GM21367 (cell line): ENCODE measurements around the gene LMLN.
"Not testable (repeated sequence)": the region's sequence is repeated elsewhere in the genome, so short reads cannot be mapped to it uniquely, and the experiment has no call there.

ENCODE experiments used
- ATAC-seq: cut with Tn5 transposase; IDR thresholded peaks from one replicate; pipeline ENCODE4 v1.9.1; 2021; ENCODE audit not compliant: unreplicated experiment

LMLN gene

DNA sequence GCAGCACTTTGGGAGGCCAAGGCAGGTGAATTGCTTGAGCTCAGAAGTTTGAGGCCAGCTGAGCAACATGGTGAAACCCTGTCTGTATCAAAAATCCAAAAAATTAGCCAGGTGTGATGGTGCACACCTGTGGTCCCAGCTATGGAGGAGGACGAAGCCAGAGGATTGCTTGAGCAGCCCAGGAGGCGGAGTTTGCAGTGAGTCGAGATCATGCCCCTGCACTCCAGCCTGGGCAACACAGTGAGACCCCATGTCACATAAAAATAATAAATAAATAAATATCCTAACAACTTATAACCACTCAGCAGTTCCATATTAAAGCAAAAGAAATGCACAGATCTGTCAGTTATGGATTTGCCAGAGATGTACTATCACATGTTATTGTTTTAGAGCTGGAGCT is 62.6 kb downstream of the LMLN start:
- ATAC-seq = no peak

DNA sequence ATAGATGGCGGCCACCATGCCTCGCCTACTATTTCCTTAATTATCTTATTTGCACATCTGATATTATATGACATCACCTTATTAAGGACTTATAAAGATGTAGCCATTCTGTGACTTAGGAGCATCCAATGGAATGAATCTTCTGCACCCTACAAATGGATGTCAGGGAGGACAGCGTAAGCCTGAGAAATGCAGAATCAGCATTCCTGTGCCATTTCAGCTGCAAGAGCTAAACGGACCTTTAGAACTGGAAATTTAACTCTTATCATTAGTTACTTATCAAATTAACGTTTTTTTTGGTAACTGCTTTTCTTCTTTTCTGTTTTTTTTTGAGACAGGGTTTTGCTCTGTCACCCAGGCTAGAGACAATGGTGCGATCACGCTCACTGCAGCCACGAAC is 65.6 kb downstream of the LMLN start:
- no peak for ATAC-seq

DNA sequence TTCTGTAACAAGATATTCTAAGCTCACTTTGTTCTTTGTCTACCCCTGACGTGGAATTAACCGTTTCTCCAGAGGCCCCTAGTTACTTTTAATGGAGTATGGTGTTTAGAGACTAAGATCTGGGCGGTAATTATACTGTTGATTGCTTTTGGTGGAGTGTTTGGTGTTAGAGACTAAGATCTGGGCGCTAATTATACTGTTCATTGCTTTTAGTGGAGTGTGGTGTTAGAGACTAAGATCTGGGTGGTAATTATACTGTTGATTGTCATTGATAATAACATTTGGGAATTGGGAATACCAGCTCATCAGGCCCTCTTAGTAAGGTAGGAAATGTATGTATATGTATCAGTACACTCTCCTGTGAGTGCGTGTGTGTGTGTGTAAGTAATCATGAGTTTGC is 66.6 kb downstream of the LMLN start:
- no peak for ATAC-seq

DNA sequence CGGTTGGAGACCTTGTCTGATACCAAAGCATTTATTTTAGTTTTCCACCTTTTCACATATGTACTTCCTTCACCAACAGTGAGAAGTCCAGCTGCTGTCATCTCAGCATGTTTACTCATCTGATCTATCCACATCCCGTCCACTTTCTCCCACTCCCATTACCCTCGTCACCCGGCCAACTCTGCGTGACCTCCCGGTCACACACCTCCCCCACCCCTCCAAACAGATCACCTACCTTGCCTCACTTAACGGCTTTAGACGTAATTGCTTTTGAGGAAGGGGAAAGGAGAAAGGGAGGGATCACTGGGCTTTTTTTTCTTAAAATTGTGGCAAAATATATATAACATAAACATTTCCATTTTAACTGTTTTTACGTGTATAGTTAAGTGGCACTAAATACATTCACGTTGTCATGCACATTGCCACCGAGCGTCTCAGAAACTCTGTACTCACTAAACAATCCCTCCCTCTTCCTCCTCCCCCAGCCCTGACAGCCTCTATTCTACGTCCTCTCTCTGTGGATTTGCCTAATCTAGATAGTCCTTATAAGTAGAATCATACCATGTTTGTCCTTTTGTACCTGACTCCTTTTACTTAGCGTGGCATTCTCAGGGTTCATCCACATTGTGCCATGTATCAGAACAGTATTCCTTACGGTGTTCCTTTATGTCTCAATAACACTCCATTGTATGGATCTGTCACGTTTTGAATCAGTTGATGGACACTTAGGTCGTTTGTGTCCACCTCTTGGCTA is 67.2 kb downstream of the LMLN start:
- no peak for ATAC-seq

DNA sequence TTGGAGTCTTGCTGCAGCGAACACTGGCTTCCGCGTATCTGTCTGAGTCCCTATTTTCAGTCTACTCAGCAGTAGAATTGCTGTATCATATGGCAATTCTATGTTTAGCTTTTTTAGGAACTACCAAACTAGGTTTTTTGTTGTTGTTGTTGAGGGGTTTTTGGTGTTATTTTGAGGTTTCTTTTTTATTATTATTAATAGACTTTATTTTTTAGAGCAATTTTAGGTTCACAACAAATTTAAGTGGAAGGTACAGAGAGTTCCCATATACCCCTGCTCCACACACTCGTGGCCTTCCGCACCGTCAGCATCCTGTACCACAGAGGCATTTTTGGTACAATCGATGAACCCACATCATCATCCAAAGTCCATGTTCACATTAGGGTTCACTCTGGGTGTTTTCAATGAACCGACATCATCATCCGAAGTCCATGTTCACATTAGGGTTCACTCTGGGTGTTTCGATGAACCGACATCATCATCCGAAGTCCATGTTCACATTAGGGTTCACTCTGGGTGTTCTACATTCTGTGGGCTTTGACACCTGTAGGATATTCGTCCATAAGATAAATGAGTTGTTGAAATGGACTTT is 67.9 kb downstream of the LMLN start:
- ATAC-seq = no peak

DNA sequence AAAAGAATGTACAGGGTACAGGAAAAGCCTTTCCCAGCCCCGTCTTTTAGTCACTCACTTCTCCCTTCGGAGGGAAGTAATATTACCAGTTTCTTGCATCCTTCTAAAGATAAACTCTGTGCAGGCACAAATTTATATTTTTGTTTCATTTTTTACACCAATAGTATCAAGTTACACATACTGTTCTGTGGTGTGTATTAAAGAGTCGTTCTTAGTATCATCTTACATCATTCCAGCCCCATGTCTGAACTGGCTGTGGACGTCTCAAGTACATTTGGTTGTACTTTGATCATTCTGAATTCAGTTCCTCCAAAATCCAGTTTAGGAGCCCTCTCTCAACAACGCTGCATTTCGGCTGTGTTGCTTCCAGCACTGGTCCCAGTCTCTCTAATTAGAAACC is 68.7 kb downstream of the LMLN start:
- no peak for ATAC-seq

DNA sequence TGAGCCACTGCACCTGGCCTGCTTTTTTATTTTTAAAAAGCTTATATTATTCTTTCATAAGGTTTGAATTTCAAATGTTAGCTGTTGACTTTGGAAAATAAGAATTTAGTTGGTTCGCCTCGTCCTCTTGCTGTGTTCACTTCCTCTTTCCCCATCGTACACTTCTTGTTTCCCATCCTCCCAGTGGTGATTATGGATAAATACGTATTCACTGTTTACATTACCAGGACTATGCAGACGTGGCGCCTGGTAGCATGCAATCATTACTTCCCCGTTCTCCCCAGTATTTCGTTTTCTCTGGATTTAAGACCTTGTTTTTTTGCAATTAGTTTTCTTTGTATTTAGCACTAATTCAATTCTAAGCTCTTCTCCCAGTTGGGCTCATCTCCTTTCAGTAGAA is 70.1 kb downstream of the LMLN start:
- no peak for ATAC-seq

DNA sequence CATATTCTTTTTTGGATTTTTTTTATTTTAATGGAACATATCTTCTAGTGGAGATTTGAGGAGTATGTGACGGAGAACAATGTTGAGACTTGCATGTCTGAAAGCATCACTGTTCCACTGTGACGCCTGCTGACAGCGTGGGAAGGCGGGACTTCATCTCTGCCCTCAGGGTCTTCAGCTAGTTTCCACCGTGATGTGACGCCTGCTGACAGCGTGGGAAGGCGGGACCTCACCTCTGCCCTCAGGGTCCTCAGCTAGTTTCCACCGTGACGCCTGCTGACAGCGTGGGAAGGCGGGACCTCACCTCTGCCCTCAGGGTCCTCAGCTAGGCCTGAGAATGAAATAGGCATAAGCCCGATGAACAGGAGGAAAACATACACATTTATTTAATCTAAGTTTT is 70.7 kb downstream of the LMLN start:
- ATAC-seq = no peak

DNA sequence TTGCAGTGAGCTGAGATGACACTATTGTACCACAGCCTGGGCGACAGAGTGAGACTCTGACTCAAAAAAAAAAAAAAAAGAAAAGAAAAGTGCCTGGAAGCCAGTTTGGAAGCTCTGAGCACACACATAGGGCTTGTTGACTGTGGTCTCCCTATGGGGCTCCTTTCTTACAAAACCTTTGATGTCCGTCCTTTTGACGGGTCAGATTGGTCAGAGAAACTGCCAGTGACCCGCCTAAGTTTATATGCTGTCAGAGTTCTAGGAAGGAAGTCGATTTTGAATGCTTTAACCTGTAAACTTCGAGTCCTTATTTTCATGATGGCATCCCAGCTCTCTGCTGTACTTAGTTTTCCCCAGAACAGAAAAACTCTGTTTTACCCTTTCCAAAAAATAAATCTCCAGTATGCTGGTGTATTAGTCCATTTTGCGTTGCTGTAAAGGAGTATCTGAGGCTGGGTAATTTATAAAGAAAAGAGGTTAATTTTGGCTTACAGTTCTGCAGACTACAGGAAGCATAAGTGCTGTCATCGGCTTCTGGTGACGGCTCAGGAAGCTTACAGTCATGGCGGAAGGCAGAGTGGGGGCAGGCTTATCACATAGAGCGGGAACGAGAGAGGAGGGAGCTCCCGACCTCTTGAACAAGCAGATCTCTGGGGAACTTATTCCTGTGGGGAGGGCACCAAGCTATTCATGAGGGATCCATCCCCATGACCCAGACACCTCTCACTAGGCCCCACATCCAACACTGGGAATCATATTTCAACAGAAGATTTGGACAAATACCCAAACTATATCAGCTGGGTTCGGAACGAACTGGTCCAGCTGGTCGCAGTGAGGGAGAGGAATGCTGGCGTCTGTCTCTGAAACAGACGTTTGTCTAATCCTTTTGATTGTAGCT is 72.3 kb downstream of the LMLN start:
- ATAC-seq = no peak

DNA sequence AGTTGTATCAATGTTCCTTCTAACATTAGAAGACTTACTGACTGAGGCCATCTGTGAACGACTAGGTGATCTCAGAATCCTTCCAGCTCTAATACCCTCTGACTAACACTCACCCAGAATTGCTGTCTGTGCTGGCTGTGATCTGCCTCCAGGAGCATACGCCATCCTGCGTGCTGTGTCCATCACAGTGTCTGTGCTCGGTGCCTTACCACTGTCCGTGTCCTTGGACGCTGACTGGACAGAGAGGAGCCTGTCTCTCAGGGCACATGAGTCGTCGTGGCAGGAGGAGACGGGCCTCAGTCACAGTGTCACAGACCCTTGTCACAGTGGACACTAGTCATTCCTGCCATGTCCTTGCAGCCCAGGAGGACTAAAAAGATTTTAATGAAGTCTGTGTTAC is 83.1 kb downstream of the LMLN start:
- ATAC-seq = no peak

DNA sequence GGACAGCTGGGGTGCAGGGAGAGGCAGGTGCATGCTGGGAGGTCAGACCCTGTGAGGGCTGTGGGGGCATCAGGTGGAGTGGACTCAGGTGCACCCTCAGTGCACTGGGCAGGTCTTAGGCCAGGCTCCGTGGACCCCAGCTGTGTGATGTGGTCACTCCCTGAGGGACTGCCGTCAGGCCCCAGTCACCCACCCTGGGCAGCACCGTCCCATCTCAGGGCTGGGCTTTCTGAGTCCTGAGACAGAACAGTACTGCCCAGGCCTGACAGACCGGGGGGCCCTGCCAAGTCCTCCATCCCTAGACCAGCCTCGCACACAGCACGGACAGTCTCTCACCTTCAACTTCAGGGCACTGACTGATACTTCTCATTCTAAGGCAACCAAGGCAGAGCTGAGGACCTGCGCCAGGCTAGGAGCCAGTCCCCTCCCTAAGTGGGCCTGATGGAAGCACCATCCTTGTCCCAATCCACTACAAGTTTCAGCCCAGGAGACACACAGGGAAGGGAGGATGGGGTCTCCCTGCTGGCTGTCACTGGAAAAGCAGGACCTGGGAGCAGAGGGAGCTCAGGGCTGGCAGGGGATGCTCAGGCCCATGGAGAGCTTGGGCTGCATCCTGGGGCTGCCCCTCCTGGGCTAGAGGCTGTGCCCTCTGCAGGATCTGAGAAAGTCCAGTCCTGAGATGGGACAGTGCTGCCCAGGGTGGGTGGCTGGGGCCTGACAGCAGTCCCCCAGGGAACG is 86.3 kb downstream of the LMLN start:
- ATAC-seq = no peak

DNA sequence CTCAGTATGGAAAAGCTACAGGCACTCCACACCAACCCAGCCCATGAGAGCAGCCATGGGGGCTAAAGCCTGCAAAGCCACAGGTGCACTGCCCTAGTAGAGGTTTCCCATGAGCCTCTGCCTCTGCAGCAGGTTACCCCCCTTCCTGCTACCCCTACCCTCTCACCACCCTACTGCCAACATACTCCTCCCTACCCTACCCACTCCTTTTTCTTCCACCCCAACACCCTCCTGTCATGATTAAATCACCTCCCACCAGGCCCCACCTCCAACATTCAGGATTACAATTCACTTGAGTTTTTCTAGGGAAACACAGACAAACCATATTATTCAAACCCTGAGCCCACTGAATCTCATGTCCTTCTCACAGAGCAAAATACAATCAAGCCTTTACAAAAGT is 88.4 kb downstream of the LMLN start:
- no peak for ATAC-seq

DNA sequence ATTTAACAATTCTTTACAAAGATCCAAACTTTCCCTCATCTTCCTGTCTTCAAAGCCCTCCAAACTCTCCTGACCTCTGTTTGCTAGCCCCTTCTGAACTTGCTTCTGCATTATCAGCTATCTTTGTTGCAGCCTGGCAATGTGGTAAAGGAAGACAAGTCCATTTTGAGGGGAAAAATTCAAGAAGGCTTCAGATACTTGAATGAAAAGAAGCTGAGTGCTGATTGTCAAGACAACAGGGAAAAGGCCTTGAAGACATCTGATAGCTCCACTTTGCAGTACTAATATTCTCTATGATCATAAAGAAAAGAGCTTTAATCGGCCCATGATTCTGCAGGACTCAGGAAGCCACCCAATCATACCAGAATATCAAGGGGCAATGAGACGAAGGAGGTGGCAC is 91.8 kb downstream of the LMLN start:
- no peak for ATAC-seq

DNA sequence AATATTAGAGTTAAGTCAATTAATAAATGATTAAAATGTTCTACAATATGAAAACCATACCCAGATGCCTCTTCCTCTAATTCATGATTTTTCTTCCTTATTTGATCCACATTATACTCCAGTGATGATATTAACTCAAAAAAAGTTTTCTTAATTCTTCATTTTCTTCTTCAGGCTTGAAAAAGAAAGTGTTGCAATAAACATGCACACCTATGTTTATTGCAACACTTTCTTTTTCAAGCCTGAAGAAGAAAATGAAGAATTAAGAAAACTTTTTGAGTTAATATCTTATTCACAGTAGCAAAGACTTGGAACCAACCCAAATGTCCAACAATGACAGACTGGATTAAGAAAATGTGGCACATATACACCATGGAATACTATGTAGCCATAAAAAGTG is 93.4 kb downstream of the LMLN start:
- ATAC-seq = not testable (repeated sequence)

DNA sequence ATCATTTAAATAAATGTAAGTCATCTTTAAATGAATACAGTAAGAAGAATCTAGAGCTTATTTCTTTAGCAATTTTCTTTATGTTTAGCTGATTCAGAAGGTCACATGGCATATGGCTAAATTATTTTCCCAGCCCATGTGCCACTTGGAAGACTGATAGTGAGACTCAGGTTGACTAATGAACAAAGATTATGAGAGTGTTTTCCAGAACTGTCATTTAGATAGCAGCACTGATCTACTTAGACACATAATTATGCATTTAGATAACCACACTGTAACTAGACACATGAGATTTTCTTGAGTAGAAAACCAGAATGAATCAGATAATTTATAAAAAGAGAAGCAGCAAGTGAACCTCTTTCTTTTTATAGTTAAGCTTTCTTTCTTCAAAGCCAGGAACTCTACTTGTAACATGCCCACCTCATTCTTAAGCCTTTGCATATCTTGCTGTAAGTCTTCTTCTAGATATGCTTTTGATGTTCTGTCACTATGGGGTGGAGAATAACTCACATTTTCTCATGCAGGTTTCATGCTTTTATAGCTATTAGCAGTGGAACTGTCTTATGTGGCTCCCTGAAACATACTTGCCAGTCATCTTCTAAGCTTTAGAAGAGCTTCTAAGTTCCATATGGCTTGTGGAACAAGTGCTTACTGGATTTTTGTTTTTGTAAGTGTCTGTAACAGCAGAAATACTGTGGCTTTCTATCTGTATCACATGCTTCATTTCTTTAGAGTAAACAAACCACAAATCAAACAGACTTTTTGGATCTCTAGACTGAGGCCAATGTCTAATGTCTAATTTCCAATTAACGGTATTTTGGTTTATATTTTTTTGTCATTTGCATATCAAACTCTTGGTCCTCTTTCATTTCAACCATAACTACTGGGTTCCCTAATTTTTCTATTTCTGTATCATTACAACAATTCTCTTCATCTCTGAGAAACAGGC is 101.4 kb downstream of the LMLN start:
- no peak for ATAC-seq

DNA sequence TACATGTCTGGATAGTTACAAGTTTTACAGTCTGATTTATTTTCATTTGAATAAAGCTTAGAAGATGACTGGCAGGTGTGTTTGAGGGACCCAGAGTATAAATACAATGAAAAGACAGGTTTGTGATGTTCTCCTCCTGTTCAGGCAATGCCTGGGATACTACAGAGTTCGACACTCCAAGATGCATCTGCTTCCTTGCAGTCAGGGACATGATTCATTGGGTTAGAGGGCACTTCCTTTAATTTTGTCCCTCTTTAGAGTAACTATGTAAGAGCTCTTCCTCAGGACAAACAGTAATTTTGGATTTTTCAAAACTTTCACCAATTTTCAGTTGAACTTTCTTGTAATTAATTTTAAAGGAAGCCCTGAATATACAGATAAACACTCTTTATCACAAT is 102.0 kb downstream of the LMLN start:
- no peak for ATAC-seq

DNA sequence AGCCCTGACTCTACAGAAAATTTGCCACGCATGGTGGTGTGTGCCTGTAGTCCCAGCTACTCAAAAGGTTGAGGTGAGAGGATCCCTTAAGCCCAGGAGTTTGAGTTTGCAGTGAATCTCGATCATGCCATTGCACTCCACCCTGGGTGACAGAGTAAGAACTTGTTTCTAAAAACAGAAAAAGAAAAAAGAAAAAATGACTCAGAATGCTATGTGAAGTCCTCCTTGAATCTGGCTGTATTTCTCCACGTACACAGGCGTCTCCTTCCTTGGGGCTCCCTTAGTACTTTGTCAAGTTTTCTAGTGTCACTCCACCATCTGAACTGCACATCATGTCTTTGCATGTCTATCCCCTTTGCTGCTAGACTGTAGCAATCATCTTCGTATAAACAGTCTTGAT is 104.4 kb downstream of the LMLN start:
- ATAC-seq = no peak

DNA sequence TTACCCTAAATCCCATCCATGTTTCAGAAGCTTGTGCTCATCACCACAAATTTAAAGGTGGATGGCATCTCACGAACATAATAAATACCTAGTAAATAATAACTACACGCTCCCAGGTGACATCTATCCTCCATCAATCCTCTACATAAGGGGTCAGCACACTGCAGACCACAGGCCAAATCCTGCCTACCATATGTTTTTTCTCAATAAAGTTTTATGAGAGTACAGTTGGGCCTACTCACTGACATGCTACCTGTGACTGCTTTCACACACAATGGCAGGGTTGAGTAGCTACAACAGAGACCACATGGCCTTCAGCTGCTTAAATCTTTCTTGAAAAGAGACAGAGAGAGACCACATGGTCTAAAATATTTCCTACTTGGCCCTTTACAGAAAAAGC is 105.9 kb downstream of the LMLN start:
- no peak for ATAC-seq

DNA sequence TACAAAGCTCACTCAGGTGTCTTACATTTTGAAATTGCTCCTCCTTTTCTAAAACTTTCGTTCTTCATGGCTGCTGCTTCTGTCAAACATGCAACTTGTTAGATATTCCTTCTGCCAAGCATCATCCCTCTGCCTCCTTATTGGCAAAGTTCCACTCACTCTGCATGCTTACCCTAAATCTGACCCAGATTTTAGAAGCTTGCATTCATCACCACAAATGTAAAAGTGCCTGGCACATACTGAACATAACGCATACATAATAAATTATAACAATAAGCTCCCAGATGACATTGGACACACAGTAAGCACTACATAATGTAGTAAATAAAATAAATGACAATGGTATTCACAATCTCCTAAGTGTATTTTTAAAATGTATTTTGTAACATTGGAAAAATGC is 107.4 kb downstream of the LMLN start:
- ATAC-seq = no peak

DNA sequence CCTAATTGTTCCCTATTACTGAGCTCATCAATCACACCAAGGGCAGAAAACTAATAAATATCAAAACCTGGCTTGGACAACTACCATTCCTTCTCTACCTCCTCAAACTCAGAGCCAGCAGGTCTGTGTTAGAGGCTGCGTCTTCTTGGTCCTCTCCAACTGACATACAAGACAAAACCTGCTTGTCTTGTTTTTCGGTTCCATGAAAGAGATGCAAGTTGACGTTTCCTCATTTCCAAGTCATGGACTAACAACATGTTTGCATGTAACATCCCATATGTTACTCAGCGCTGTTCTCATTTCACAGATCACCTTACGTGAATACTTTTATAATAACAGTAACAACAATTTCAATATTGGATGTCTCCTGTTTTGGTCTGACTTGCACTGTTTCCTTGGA is 110.9 kb downstream of the LMLN start:
- no peak for ATAC-seq
